GM13977 (cell line): ENCODE data around the gene ACSS1.

ENCODE experiments used
- DNase-seq: peaks from one replicate; pipeline ENCODE4 v3.0.0; 2012; ENCODE audit warnings: low spot score
- in situ Hi-C: fragments of 300-500 bp; cut with MboI; formaldehyde crosslinking; loops from one replicate; pipeline ENCODE4 v1.12.0; 2022; ENCODE audit warnings: low sequenced_read_pairs, low pct_unique_long_range_greater_than_20kb, mixed read lengths, inconsistent platforms; ENCODE audit not compliant: unreplicated experiment
- TF ChIP-seq, protein P1 (sequence below): IDR thresholded peaks from 2 replicates; pipeline ENCODE4 v1.5.1; 2012; ENCODE audit warnings: mild to moderate bottlenecking, control low read depth; ENCODE audit not compliant: insufficient read depth; ENCODE audit errors: extremely low read depth, missing control alignments

ACSS1 gene

DNA sequence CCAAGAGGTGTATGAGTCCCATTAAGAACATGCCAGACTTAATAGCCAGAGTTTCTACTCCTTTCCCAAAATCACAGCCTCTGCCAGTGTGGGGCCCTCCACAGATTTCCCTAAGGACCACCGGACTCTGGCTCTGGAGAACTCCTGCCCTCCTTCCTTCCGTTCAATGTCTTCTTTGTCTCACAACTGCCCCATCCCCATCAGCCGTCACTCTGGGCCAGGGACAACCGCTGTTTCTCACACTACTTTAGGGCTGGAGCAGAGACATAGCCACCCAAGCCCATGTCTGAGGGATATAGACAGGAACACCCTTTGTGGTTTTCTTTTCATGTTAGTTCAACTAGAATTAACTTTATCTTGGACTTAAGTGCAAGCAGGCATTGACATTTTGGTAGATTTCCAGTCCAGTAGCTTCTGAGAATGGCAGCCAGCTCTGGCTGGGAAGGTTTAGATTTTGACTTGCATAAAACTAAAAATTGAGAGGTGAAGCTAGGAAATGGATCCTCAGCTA lies 6.7 kb upstream of the ACSS1 start:
- no peak for DNase-seq
- TF ChIP-seq, protein P1, sequence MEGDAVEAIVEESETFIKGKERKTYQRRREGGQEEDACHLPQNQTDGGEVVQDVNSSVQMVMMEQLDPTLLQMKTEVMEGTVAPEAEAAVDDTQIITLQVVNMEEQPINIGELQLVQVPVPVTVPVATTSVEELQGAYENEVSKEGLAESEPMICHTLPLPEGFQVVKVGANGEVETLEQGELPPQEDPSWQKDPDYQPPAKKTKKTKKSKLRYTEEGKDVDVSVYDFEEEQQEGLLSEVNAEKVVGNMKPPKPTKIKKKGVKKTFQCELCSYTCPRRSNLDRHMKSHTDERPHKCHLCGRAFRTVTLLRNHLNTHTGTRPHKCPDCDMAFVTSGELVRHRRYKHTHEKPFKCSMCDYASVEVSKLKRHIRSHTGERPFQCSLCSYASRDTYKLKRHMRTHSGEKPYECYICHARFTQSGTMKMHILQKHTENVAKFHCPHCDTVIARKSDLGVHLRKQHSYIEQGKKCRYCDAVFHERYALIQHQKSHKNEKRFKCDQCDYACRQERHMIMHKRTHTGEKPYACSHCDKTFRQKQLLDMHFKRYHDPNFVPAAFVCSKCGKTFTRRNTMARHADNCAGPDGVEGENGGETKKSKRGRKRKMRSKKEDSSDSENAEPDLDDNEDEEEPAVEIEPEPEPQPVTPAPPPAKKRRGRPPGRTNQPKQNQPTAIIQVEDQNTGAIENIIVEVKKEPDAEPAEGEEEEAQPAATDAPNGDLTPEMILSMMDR, result no peak
- in situ Hi-C loops, result loop anchor here (5.0 kb wide), 1 partner anchor 67 kb away; no protein-coding TSS in a partner anchor

DNA sequence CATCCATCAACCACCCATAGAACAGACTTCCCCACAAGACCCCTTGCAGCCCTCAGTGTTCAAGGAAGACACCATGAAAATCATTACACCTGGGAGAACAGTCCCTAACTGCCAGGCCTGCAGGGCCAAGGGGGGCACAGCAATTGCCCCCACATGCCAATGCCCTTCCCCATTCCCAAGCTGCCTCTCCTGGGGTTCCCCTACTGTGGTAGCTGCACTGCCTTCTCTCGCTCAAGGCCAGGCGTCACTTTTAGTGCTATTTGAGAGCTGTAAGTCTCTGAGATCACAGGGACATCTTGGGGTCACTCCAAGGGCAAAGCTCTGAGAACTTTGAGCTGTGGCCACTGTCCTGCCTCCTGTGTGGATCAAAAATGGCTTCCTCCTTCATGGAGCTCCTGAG lies 6.0 kb upstream of the ACSS1 start:
- TF ChIP-seq, protein P1, result no peak
- no peak for DNase-seq
- in situ Hi-C loops, result loop anchor here (5.0 kb wide), 1 partner anchor 67 kb away; no protein-coding TSS in a partner anchor

GRCh38 chr20:25063546-25063945 lies 5.6 kb upstream of the ACSS1 start:
- TF ChIP-seq, protein P1, result no peak
- DNase-seq, result no peak
- in situ Hi-C loops, result loop anchor here (5.0 kb wide), 1 partner anchor 66 kb away; no protein-coding TSS in a partner anchor

DNA sequence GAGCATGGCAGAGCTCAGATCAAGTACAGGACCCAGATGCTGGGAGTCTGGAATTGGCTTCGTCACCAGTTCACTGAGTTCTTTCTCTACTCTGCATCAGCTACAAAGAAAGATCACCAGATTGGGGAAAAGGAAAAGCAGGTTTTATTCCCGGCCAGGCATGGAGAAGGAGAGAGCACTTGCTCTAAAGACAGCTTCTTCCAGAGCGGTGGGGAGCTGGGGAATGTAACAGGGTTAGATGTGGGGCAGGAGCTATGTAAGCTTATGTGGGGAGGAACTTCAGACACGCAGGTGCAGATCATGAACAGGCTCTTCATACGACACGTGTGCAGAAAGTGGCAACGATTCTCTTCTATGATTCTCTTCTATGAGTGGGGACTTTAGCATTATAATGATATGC lies 4.9 kb upstream of the ACSS1 start:
- TF ChIP-seq, protein P1, result no peak
- in situ Hi-C loops, result loop anchor here (5.0 kb wide), 1 partner anchor 66 kb away; no protein-coding TSS in a partner anchor
- no peak for DNase-seq

- no peak for DNase-seq
- in situ Hi-C loops, result loop anchor here (5.0 kb wide), 1 partner anchor 65 kb away; no protein-coding TSS in a partner anchor
- TF ChIP-seq, protein P1, result no peak
Observed at GRCh38 chr20:25061821-25062530, 4.0 kb upstream of the ACSS1 start.

- TF ChIP-seq, protein P1, result no peak
- no peak for DNase-seq
- in situ Hi-C loops, result loop anchor here (5.0 kb wide), 1 partner anchor 64 kb away; no protein-coding TSS in a partner anchor
Observed at GRCh38 chr20:25061103-25061799, 3.3 kb upstream of the ACSS1 start.
